Liver (tissue), 3 donors: ENCODE measurements around the gene KCNJ4.

Experiments used
- GABPA ChIP-seq, 2 donors: IDR thresholded peaks in 1 of 2; conservative IDR thresholded peaks in 1 of 2; 2 replicates each; pipeline ENCODE4 v1.6.1; 2016; ENCODE audit warnings: antibody characterized with exemption in 2 of 2, mild to moderate bottlenecking in 1 of 2, moderate library complexity in 1 of 2
- RAD21 ChIP-seq, 2 donors: IDR thresholded peaks; 2 replicates each; pipeline ENCODE4 v1.6.1; 2016; ENCODE audit warnings: antibody characterized with exemption in 2 of 2, mild to moderate bottlenecking in 2 of 2
- TAF1 ChIP-seq: conservative IDR thresholded peaks from 2 replicates; pipeline ENCODE4 v1.6.1; 2016; ENCODE audit warnings: antibody characterized with exemption, mild to moderate bottlenecking
- YY1 ChIP-seq: IDR thresholded peaks from 2 replicates; pipeline ENCODE4 v1.6.1; 2016; ENCODE audit warnings: antibody characterized with exemption, mild to moderate bottlenecking
- TF ChIP-seq, protein P1 (sequence below): fragments of 150-350 bp; IDR thresholded peaks from 2 replicates; pipeline ENCODE4 v1.5.1; 2017; ENCODE audit warnings: improper control_type of control experiment, low read depth, low read length; ENCODE audit not compliant: missing input control
- donor health status: healthy.
- donor health status: healthy.

DNA sequence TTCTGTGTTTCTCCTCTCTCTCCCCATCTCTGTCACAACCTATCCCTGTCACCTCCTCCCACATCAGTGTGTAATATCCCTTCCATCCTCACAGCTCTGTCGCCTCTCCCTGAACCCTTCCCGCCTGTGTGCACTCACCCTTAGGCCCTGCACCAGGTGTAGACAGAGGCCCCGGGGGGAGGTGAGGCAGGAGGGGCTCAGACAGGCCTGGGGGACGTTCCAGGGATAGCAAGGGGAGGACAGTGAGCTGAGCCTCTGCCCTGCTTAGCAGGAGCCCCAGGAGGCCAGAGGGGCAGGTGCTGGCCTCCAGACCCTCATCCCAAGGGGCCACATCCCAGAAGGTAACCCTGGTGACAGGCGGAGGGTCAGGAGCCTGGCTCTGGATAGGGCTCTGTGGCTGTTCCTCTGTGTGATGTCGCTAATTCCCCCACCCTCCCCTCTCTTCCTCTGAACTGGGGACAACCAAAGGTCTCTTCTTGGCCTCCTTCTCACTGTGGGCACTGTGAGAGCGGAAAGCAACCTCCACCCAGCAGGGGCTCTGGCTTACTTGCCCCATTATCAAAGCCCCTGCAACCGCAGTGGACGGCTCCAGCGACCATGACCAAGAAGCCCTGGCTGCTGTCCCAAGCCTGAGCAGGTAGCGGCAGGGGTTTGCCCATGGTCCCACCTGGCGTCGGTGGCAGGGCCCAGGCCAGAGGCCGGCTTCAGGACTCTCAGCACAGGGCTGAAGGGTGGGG lies 35.7 kb downstream of the KCNJ4 start:
- no peak for TF ChIP-seq YY1
- TF ChIP-seq, protein P1, sequence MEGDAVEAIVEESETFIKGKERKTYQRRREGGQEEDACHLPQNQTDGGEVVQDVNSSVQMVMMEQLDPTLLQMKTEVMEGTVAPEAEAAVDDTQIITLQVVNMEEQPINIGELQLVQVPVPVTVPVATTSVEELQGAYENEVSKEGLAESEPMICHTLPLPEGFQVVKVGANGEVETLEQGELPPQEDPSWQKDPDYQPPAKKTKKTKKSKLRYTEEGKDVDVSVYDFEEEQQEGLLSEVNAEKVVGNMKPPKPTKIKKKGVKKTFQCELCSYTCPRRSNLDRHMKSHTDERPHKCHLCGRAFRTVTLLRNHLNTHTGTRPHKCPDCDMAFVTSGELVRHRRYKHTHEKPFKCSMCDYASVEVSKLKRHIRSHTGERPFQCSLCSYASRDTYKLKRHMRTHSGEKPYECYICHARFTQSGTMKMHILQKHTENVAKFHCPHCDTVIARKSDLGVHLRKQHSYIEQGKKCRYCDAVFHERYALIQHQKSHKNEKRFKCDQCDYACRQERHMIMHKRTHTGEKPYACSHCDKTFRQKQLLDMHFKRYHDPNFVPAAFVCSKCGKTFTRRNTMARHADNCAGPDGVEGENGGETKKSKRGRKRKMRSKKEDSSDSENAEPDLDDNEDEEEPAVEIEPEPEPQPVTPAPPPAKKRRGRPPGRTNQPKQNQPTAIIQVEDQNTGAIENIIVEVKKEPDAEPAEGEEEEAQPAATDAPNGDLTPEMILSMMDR = no peak
- TF ChIP-seq TAF1 = no peak
- TF ChIP-seq GABPA (IDR thresholded peaks at IDR 0.05 in 1 of 2, conservative IDR thresholded peaks at IDR 0.05 in 1 of 2) = no peak
- TF ChIP-seq RAD21 (IDR thresholded peaks at IDR 0.05) = no peak
